Right lobe of liver (tissue), 4 donors: ENCODE results near the gene PXK.

Experiments used
- CTCF ChIP-seq, 4 donors: fragments of 200-600 bp in 3 of 4; fragments of 450-650 bp in 1 of 4; IDR thresholded peaks; one replicate each; pipeline versions ENCODE4 v1.5.1 to v1.8.0; 2016 to 2022; ENCODE audit warnings: antibody characterized with exemption in 4 of 4, mild to moderate bottlenecking in 2 of 4
- POLR2A ChIP-seq: fragments of 450-650 bp; IDR thresholded peaks from one replicate; pipeline ENCODE4 v1.6.1; 2017; ENCODE audit warnings: antibody characterized with exemption, mild to moderate bottlenecking
- donor health status: DM: no; HTN: no; CAD: no.
- donor health status: DM: no; HTN: no; CAD: no.
- donor health status: DM: no; HTN: yes; CAD: no.

- TF ChIP-seq POLR2A (no peak), CTCF (IDR thresholded peaks at IDR 0.05) (no peak)
Observed at GRCh38 chr3:58474348-58474911, 141.7 kb downstream of the PXK start.
